ENCODE results near the gene HS6ST2.

Gene HS6ST2

GRCh38 chrX:132749406-132749805 is 209.0 kb downstream of the HS6ST2 start:
- H3K27ac ChIP-seq, result no peak overlapping the region
- TF ChIP-seq CTCF (conservative IDR thresholded peaks at IDR 0.05) (no peak), ZFX (IDR thresholded peaks at IDR 0.05) (no peak)

- H3K27ac ChIP-seq, result no peak overlapping the region
- TF ChIP-seq CTCF (conservative IDR thresholded peaks at IDR 0.05), result no peak
- TF ChIP-seq ZFX (IDR thresholded peaks at IDR 0.05), result no peak
These were observed 209.5 kb downstream of the HS6ST2 start for GRCh38 chrX:132748909-132749308.

DNA sequence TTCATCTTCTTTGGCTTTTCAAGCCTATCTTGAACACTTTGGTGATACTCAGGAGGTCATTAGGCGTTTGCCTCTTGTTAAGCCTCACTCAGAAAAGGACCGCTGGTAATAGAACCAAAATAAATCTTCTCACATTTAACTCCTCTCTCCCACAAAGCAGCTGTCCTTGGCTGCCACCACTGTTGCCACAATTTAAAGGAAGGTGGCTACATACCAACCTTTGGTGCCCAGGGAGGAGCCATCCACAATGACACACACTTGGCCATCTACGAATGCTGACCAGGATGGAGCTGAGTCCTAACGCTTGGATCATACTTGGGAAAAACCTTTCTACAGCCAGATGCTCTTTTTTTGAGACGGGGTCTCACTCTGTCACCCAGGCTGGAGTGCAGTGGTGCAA is 210.2 kb downstream of the HS6ST2 start:
- TF ChIP-seq ZFX (IDR thresholded peaks at IDR 0.05) (no peak), CTCF (conservative IDR thresholded peaks at IDR 0.05) (no peak)
- no peak overlapping the region for H3K27ac ChIP-seq

DNA sequence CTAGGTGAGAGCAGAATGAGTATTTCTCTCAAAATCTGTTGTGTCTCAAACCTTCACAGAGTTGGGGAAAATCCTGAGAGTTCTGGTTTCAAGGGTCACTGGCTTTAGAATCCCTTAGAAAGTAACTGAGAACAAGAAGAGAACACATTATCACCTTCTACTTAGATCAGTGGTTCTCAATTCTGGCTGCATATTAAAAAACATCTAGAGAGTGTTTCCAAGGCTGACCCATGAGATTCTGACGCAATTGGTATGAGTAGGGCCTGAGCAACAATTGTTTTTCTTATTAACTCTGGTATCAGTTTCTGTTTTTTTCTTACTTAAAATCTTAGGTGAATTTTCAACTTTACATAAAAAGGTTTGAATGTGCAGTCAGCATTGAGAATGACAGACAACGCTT is 212.8 kb downstream of the HS6ST2 start:
- TF ChIP-seq ZFX (IDR thresholded peaks at IDR 0.05) (no peak), CTCF (conservative IDR thresholded peaks at IDR 0.05) (no peak)

GRCh38 chrX:132744470-132744869 is 214.0 kb downstream of the HS6ST2 start:
- no peak for TF ChIP-seq CTCF (conservative IDR thresholded peaks at IDR 0.05)
- no peak for TF ChIP-seq ZFX (IDR thresholded peaks at IDR 0.05)

More for the DNA sequence above, 212.8 kb downstream of the HS6ST2 start:
- H3K27ac ChIP-seq, result no peak overlapping the region

DNA sequence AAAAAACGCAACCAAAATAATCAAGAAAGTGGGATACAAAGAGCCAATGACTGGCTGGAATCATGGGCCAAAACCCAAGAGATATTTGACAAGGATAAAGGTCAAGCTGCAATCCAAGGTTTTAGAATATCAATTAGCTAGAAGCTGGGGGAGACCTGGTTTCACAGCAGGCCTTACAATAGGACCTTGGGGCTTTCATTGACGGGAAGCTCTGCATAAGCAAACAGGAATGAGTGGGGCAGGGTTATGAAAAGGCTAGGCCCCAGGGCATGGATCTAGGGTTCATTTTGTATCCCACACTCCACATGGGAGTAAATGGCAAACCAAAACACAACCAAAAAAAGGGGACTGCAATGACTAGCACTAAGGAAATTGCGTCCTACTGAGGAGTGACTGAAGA is 215.3 kb downstream of the HS6ST2 start:
- TF ChIP-seq ZFX (IDR thresholded peaks at IDR 0.05) (no peak), CTCF (conservative IDR thresholded peaks at IDR 0.05) (no peak)
- H3K27ac ChIP-seq, result no peak overlapping the region

More at GRCh38 chrX:132744470-132744869, 214.0 kb downstream of the HS6ST2 start:
- no peak overlapping the region for H3K27ac ChIP-seq

- H3K27ac ChIP-seq, result no peak overlapping the region
- no peak for TF ChIP-seq CTCF (conservative IDR thresholded peaks at IDR 0.05)
- no peak for TF ChIP-seq ZFX (IDR thresholded peaks at IDR 0.05)
These were observed 216.2 kb downstream of the HS6ST2 start for GRCh38 chrX:132742246-132742645.
